Measurements from ENCODE around the gene ZBTB39.

DNA sequence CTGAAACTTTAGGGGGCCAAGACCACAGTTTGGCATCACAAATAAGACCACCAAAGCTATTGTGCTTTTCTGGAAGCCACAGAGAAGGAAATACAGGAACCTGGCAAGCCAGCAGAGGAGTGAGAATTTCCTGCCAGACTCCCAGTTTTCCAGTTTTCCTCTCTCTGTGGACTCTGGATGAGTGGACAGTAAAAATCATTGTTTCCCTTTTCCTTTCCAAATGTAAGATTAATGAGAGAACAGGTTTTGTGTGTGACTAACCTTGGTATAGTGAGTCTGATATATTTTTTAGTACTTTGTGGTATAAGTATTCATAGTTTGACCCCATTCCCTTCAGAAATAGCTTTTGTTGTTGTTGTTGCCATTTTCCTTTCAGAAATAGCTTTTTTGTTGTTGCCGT is 12.6 kb upstream of the ZBTB39 start:
- TF ChIP-seq CEBPB (IDR thresholded peaks at IDR 0.05; ENCODE audit: borderline replicate concordance, low read depth, low read length) (no peak), ZNF24 (IDR thresholded peaks at IDR 0.05) (no peak), ZNF326 (CRISPR knock-in tag; IDR thresholded peaks at IDR 0.05; ENCODE audit: borderline replicate concordance) (no peak), SMAD9 (CRISPR knock-in tag; IDR thresholded peaks at IDR 0.05) (no peak), RXRA (CRISPR knock-in tag; IDR thresholded peaks at IDR 0.05) (no peak), MED1 (CRISPR knock-in tag; IDR thresholded peaks at IDR 0.05) (no peak), KAT8 (CRISPR knock-in tag; IDR thresholded peaks at IDR 0.05) (no peak), BRD4 (CRISPR knock-in tag; IDR thresholded peaks at IDR 0.05) (no peak), ZC3H4 (CRISPR knock-in tag; IDR thresholded peaks at IDR 0.05; ENCODE audit: borderline replicate concordance) (no peak), RFX5 (IDR thresholded peaks at IDR 0.05; ENCODE audit: low read depth, low read length) (no peak), ZBTB3 (CRISPR knock-in tag; IDR thresholded peaks at IDR 0.05; ENCODE audit: borderline replicate concordance, low read depth) (no peak), GABPA (IDR thresholded peaks at IDR 0.05; ENCODE audit: low read depth, low read length) (no peak), GABPA (CRISPR knock-in tag; IDR thresholded peaks at IDR 0.05; ENCODE audit: low read depth) (no peak)
- TF ChIP-seq, protein P1, sequence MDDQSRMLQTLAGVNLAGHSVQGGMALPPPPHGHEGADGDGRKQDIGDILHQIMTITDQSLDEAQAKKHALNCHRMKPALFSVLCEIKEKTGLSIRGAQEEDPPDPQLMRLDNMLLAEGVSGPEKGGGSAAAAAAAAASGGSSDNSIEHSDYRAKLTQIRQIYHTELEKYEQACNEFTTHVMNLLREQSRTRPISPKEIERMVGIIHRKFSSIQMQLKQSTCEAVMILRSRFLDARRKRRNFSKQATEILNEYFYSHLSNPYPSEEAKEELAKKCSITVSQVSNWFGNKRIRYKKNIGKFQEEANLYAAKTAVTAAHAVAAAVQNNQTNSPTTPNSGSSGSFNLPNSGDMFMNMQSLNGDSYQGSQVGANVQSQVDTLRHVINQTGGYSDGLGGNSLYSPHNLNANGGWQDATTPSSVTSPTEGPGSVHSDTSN (CRISPR knock-in tag; IDR thresholded peaks at IDR 0.05; ENCODE audit: borderline replicate concordance): no peak
- TF ChIP-seq, protein P2, sequence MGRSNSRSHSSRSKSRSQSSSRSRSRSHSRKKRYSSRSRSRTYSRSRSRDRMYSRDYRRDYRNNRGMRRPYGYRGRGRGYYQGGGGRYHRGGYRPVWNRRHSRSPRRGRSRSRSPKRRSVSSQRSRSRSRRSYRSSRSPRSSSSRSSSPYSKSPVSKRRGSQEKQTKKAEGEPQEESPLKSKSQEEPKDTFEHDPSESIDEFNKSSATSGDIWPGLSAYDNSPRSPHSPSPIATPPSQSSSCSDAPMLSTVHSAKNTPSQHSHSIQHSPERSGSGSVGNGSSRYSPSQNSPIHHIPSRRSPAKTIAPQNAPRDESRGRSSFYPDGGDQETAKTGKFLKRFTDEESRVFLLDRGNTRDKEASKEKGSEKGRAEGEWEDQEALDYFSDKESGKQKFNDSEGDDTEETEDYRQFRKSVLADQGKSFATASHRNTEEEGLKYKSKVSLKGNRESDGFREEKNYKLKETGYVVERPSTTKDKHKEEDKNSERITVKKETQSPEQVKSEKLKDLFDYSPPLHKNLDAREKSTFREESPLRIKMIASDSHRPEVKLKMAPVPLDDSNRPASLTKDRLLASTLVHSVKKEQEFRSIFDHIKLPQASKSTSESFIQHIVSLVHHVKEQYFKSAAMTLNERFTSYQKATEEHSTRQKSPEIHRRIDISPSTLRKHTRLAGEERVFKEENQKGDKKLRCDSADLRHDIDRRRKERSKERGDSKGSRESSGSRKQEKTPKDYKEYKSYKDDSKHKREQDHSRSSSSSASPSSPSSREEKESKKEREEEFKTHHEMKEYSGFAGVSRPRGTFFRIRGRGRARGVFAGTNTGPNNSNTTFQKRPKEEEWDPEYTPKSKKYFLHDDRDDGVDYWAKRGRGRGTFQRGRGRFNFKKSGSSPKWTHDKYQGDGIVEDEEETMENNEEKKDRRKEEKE (IDR thresholded peaks at IDR 0.05): no peak
